ENCODE measurements around the gene CFAP221. TPM values are rescaled to one million over a fixed set of nuclear protein-coding genes. Genes with fewer than 3 reads are reported as not detected.

Gene CFAP221
- total RNA-seq, 1 donor from 2014 or later: 0.61 TPM

DNA sequence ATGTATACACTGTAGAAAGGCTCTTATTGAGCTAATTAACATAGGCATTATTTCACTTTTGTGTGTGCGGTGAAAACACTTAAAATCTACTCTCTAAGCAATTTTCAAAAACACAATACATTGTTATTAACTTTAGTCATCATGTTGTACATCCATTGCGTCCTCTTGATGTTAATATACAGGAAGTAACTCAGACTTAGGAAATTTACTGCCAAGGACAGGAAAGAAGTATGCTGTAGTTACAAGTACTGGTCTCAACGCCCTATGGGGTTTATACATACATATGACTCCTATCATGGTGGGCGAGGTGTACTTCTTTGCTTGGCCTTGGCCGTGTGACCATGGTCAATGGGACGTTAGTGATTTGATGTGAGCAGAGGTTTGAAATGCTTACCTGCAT lies 35.5 kb upstream of the CFAP221 start:
- Histone ChIP-seq H3K4me2 (ENCODE audit: low read length) (no peak overlapping the region), H3K4me1 (ENCODE audit: insufficient read depth, low read length) (no peaks in the 10 kb centered on the region), H3K9ac (ENCODE audit: low read length) (no peak overlapping the region), H3K9me3 (ENCODE audit: insufficient read depth, low read depth, low read length) (no peaks in the 10 kb centered on the region), H4K20me1 (ENCODE audit: insufficient read depth, low read length) (no peaks in the 10 kb centered on the region), H3K27ac (ENCODE audit: low read depth, low read length) (no peak overlapping the region), H3K79me2 (ENCODE audit: insufficient read depth, low read length) (no peaks in the 10 kb centered on the region), H2AFZ (ENCODE audit: low read depth, low read length) (no peak overlapping the region), H3K27me3 (ENCODE audit: insufficient read depth, low read length) (no peaks in the 10 kb centered on the region), H3K4me3 (ENCODE audit: insufficient read depth, low read depth, low read length) (no peak overlapping the region), H3K36me3 (ENCODE audit: insufficient read depth, low read length) (no peaks in the 10 kb centered on the region)
- TF ChIP-seq, protein P1, sequence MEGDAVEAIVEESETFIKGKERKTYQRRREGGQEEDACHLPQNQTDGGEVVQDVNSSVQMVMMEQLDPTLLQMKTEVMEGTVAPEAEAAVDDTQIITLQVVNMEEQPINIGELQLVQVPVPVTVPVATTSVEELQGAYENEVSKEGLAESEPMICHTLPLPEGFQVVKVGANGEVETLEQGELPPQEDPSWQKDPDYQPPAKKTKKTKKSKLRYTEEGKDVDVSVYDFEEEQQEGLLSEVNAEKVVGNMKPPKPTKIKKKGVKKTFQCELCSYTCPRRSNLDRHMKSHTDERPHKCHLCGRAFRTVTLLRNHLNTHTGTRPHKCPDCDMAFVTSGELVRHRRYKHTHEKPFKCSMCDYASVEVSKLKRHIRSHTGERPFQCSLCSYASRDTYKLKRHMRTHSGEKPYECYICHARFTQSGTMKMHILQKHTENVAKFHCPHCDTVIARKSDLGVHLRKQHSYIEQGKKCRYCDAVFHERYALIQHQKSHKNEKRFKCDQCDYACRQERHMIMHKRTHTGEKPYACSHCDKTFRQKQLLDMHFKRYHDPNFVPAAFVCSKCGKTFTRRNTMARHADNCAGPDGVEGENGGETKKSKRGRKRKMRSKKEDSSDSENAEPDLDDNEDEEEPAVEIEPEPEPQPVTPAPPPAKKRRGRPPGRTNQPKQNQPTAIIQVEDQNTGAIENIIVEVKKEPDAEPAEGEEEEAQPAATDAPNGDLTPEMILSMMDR (IDR thresholded peaks at IDR 0.05; ENCODE audit: insufficient read depth, low read depth, low read length): no peak
- no peak for TF ChIP-seq EZH2 (IDR thresholded peaks at IDR 0.05; ENCODE audit: insufficient read depth, low read length)
- no peaks in the 10 kb centered on the region for H3K4me1 Mint-ChIP-seq (ENCODE audit: low read depth, unreplicated experiment)
- FAIRE-seq (no peak), DNase-seq (ENCODE audit: low read depth) (no peak)
- H3K36me3 Mint-ChIP-seq (ENCODE audit: low read depth, unreplicated experiment): no peaks in the 10 kb centered on the region
- H3K27me3 Mint-ChIP-seq (ENCODE audit: low read depth, unreplicated experiment): peaks cover 14% of the 10 kb centered on the region
- H3K4me3 Mint-ChIP-seq (ENCODE audit: unreplicated experiment): no peak overlapping the region
- no peaks in the 10 kb centered on the region for H3K9me3 Mint-ChIP-seq (ENCODE audit: unreplicated experiment)
- H3K27ac Mint-ChIP-seq (ENCODE audit: unreplicated experiment): no peak overlapping the region

DNA sequence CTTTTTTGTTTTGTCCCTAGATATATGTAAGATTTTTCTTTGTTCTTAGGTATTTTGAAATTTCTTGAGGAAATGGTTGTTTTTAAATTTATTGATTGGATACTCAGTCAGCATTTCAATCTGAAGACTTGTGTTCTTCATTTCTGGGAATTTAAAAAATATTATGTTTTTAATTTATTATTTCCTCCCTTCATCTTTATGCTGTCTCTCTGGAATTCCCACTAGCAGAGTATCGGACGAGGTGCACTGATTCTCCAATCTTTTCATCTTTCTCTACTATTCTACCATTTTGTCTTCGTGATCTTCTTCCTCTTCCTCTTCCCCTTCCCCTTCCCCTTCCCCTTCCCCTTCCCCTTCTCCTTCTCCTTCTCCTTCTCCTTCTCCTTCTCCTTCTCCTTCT lies 32.3 kb upstream of the CFAP221 start:
- H3K4me2 ChIP-seq (ENCODE audit: low read length): no peak overlapping the region
- H3K4me1 Mint-ChIP-seq (ENCODE audit: low read depth, unreplicated experiment): no peaks in the 10 kb centered on the region

DNA sequence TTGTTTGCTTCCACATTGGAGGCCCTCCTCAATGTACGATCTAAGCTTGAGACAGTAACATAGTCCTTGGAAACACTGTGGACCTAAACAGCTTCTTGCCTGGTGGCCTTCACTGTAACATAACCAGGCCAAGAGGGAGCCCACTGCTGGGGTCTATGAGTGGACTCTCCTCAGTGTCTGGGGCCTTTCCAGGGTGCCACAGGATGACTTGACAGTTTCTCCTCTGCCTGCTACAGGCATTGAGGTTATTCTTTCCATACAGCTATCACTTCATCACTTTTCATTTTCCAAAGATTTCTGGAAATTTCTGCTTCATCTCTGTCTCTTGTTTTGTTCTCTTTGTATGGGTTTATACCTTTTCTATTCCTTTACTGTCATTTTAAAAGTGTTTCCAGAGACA lies 31.3 kb upstream of the CFAP221 start:
- Histone ChIP-seq H3K79me2 (ENCODE audit: insufficient read depth, low read length) (no peaks in the 10 kb centered on the region), H3K27ac (ENCODE audit: low read depth, low read length) (no peak overlapping the region), H3K4me2 (ENCODE audit: low read length) (no peak overlapping the region), H3K4me3 (ENCODE audit: insufficient read depth, low read depth, low read length) (no peak overlapping the region), H3K27me3 (ENCODE audit: insufficient read depth, low read length) (no peaks in the 10 kb centered on the region), H3K4me1 (ENCODE audit: insufficient read depth, low read length) (no peaks in the 10 kb centered on the region), H4K20me1 (ENCODE audit: insufficient read depth, low read length) (no peaks in the 10 kb centered on the region), H3K9ac (ENCODE audit: low read length) (no peak overlapping the region), H2AFZ (ENCODE audit: low read depth, low read length) (no peak overlapping the region), H3K36me3 (ENCODE audit: insufficient read depth, low read length) (no peaks in the 10 kb centered on the region), H3K9me3 (ENCODE audit: insufficient read depth, low read depth, low read length) (no peaks in the 10 kb centered on the region)
- Mint-ChIP-seq H3K9me3 (ENCODE audit: unreplicated experiment) (peaks cover 5% of the 10 kb centered on the region), H3K27me3 (ENCODE audit: low read depth, unreplicated experiment) (peaks cover 27% of the 10 kb centered on the region), H3K36me3 (ENCODE audit: low read depth, unreplicated experiment) (peaks cover under 1% of the 10 kb centered on the region), H3K4me1 (ENCODE audit: low read depth, unreplicated experiment) (no peaks in the 10 kb centered on the region), H3K4me3 (ENCODE audit: unreplicated experiment) (no peak overlapping the region), H3K27ac (ENCODE audit: unreplicated experiment) (no peak overlapping the region)
- FAIRE-seq: no peak
- TF ChIP-seq, protein P1 (IDR thresholded peaks at IDR 0.05; ENCODE audit: insufficient read depth, low read depth, low read length): no peak
- no peak for TF ChIP-seq EZH2 (IDR thresholded peaks at IDR 0.05; ENCODE audit: insufficient read depth, low read length)
- DNase-seq (ENCODE audit: low read depth): no peak

More for the DNA sequence above, 32.3 kb upstream of the CFAP221 start:
- Mint-ChIP-seq H3K4me3 (ENCODE audit: unreplicated experiment) (no peak overlapping the region), H3K27me3 (ENCODE audit: low read depth, unreplicated experiment) (peaks cover 26% of the 10 kb centered on the region), H3K27ac (ENCODE audit: unreplicated experiment) (no peak overlapping the region), H3K36me3 (ENCODE audit: low read depth, unreplicated experiment) (no peaks in the 10 kb centered on the region), H3K9me3 (ENCODE audit: unreplicated experiment) (peaks cover 5% of the 10 kb centered on the region)
- no peak for TF ChIP-seq EZH2 (IDR thresholded peaks at IDR 0.05; ENCODE audit: insufficient read depth, low read length)
- TF ChIP-seq, protein P1 (IDR thresholded peaks at IDR 0.05; ENCODE audit: insufficient read depth, low read depth, low read length): no peak
- Histone ChIP-seq H3K9ac (ENCODE audit: low read length) (no peak overlapping the region), H3K9me3 (ENCODE audit: insufficient read depth, low read depth, low read length) (no peaks in the 10 kb centered on the region), H3K4me3 (ENCODE audit: insufficient read depth, low read depth, low read length) (no peak overlapping the region), H3K79me2 (ENCODE audit: insufficient read depth, low read length) (no peaks in the 10 kb centered on the region), H3K36me3 (ENCODE audit: insufficient read depth, low read length) (no peaks in the 10 kb centered on the region), H4K20me1 (ENCODE audit: insufficient read depth, low read length) (no peaks in the 10 kb centered on the region), H3K27me3 (ENCODE audit: insufficient read depth, low read length) (no peaks in the 10 kb centered on the region), H3K4me1 (ENCODE audit: insufficient read depth, low read length) (no peaks in the 10 kb centered on the region), H3K27ac (ENCODE audit: low read depth, low read length) (no peak overlapping the region), H2AFZ (ENCODE audit: low read depth, low read length) (no peak overlapping the region)
- FAIRE-seq (no peak), DNase-seq (ENCODE audit: low read depth) (no peak)

Measured in astrocyte (in vitro differentiated cells and primary cell).